Measurements from ENCODE around the gene HMBS. TPM values are rescaled to one million over a fixed set of nuclear protein-coding genes. Genes with fewer than 3 reads are reported as not detected.

The HMBS gene
- total RNA-seq, 1 experiment from 2014 or later: 56.3 TPM

Other genes with a start within 250 kb of the HMBS start
- not detected in 2 replicates for gene CXCR5, start 201.0 kb upstream of the HMBS start, total RNA-seq (2014; rRNA removed; shearing (Covaris generic); ENCODE audit: low replicate concordance)
- gene BCL9L, start 159.0 kb upstream of the HMBS start, total RNA-seq (2014; rRNA removed; shearing (Covaris generic); ENCODE audit: low replicate concordance): 3.4 and 3.9 TPM in 2 replicates
- not detected in 2 replicates for gene UPK2, start 128.6 kb upstream of the HMBS start, total RNA-seq (2014; rRNA removed; shearing (Covaris generic); ENCODE audit: low replicate concordance)
- not detected in 2 replicates for gene FOXR1, start 113.1 kb upstream of the HMBS start, total RNA-seq (2014; rRNA removed; shearing (Covaris generic); ENCODE audit: low replicate concordance)
- gene CENATAC, start 86.7 kb upstream of the HMBS start, total RNA-seq (2014; rRNA removed; shearing (Covaris generic); ENCODE audit: low replicate concordance): 2.8 and 6.6 TPM in 2 replicates
- 1,530 and 1,545 TPM in 2 replicates for gene RPS25, start 66.5 kb upstream of the HMBS start, total RNA-seq (2014; rRNA removed; shearing (Covaris generic); ENCODE audit: low replicate concordance)
- 77.2 and 80.8 TPM in 2 replicates for gene TRAPPC4, start 66.1 kb upstream of the HMBS start, total RNA-seq (2014; rRNA removed; shearing (Covaris generic); ENCODE audit: low replicate concordance)
- gene SLC37A4, start 54.0 kb upstream of the HMBS start, total RNA-seq (2014; rRNA removed; shearing (Covaris generic); ENCODE audit: low replicate concordance): 18.5 and 28.3 TPM in 2 replicates
- 74.1 and 92.8 TPM in 2 replicates for gene HYOU1, start 27.7 kb upstream of the HMBS start, total RNA-seq (2014; rRNA removed; shearing (Covaris generic); ENCODE audit: low replicate concordance)
- 11.1 and 11.6 TPM in 2 replicates for gene VPS11, start 17.1 kb upstream of the HMBS start, total RNA-seq (2014; rRNA removed; shearing (Covaris generic); ENCODE audit: low replicate concordance)
- 13.1 and 24.2 TPM in 2 replicates for gene DPAGT1, start 17.0 kb downstream of the HMBS start, total RNA-seq (2014; rRNA removed; shearing (Covaris generic); ENCODE audit: low replicate concordance)
- gene C2CD2L, start 22.5 kb downstream of the HMBS start, total RNA-seq (2014; rRNA removed; shearing (Covaris generic); ENCODE audit: low replicate concordance): 2.5 and 3.2 TPM in 2 replicates
- gene HINFP, start 36.7 kb downstream of the HMBS start, total RNA-seq (2014; rRNA removed; shearing (Covaris generic); ENCODE audit: low replicate concordance): 7.7 and 11.0 TPM in 2 replicates
- not detected in 2 replicates for gene ABCG4, start 64.2 kb downstream of the HMBS start, total RNA-seq (2014; rRNA removed; shearing (Covaris generic); ENCODE audit: low replicate concordance)
- 35.8 and 43.3 TPM in 2 replicates for gene NLRX1, start 83.8 kb downstream of the HMBS start, total RNA-seq (2014; rRNA removed; shearing (Covaris generic); ENCODE audit: low replicate concordance)
- 0.61 and 0.95 TPM in 2 replicates for gene NHERF4, start 100.6 kb downstream of the HMBS start, total RNA-seq (2014; rRNA removed; shearing (Covaris generic); ENCODE audit: low replicate concordance)
- gene CBL, start 121.5 kb downstream of the HMBS start, total RNA-seq (2014; rRNA removed; shearing (Covaris generic); ENCODE audit: low replicate concordance): 3.7 and 6.4 TPM in 2 replicates
- 0.27 TPM in 1 of 2 replicates, not detected in the other for gene MCAM, start 232.2 kb downstream of the HMBS start, total RNA-seq (2014; rRNA removed; shearing (Covaris generic); ENCODE audit: low replicate concordance)
- gene RNF26, start 249.6 kb downstream of the HMBS start, total RNA-seq (2014; rRNA removed; shearing (Covaris generic); ENCODE audit: low replicate concordance): 8.0 and 13.4 TPM in 2 replicates